ENCODE measurements around the gene TENT5C.

DNA sequence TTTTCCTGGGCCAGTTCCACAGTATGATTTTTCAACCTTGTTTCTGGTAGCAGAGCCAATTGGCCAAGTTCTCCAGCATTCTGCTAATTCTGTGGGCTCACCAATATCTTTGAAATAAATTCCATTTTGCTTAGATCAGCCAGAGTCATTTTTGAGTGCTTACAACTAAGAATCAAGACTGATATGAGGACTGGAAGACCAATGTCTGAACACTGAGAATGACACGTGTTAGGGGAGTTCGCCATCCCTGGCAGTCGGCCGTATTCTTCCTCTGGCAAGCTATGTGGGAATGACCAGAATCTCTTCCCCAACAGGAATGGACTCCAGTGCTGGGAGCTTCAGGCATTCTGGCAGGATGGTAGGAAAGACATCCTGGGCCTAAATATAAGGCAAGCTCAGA lies 4.9 kb upstream of the TENT5C start:
- TF ChIP-seq, protein P1, sequence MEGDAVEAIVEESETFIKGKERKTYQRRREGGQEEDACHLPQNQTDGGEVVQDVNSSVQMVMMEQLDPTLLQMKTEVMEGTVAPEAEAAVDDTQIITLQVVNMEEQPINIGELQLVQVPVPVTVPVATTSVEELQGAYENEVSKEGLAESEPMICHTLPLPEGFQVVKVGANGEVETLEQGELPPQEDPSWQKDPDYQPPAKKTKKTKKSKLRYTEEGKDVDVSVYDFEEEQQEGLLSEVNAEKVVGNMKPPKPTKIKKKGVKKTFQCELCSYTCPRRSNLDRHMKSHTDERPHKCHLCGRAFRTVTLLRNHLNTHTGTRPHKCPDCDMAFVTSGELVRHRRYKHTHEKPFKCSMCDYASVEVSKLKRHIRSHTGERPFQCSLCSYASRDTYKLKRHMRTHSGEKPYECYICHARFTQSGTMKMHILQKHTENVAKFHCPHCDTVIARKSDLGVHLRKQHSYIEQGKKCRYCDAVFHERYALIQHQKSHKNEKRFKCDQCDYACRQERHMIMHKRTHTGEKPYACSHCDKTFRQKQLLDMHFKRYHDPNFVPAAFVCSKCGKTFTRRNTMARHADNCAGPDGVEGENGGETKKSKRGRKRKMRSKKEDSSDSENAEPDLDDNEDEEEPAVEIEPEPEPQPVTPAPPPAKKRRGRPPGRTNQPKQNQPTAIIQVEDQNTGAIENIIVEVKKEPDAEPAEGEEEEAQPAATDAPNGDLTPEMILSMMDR (IDR thresholded peaks at IDR 0.05; ENCODE audit: insufficient read depth, low read length): no peak
- no peak for TF ChIP-seq SPI1 (IDR thresholded peaks at IDR 0.05; ENCODE audit: borderline replicate concordance, low read depth)
